Urothelium cell line (cell line): ENCODE results near the gene STEAP1B.
"Not testable (repeated sequence)": the region's sequence is repeated elsewhere in the genome, so short reads cannot be mapped to it uniquely, and the experiment has no call there.

Source experiments
- DNase-seq: peaks from one replicate; pipeline ENCODE4 v3.0.0; 2011; ENCODE audit warnings: low spot score, mixed read lengths
- FAIRE-seq: peaks from 2 replicates; lab custom pipeline; 2011; peaks lifted over from hg19 to GRCh38; lab: Jason Lieb, UNC

STEAP1B gene

DNA sequence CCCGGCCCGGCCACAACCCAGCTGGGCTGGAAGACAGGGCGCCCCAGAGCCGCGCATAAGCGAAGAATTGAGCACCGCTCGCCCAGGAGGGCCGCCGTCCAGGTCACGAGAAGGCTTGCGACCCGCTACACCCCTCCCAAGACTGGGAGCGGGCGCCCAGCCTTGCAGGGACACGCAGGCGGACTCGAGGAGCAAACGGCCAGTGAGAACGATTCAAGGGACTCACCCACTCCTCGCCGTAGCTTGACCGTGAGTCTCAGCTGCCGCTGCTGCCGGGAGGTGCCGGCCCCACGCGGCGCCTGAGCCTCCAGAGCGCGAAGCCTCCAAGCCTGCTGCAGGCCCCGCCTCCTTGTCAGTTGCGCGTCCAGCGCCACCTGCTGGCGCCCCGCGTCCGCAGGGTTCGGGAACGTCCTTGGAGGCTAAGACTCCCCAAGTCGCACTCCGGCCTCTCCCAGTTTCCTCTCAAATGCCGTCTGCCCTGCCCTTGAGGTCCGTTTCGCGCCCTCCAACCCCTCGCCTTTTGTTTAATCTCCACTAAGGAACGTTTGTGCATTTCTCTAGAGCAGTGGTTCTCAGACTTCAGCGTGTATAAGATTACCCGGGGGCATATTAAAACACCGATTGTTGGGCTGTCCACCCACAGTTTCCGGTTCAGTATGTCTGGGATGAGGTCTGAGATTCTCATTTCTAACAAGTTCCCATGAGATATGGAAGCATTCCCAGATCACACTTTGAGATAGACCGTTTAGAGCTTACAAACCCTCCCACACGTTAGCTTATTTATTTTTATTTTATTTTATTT, at the start of gene STEAP1B:
Gene STEAP1B (minus strand): TSS at position 301 of the 802 bp plus-strand sequence. CDS start 5,333 bp downstream, outside the sequence.
- DNase-seq, FAIRE-seq: not testable (repeated sequence)

DNA sequence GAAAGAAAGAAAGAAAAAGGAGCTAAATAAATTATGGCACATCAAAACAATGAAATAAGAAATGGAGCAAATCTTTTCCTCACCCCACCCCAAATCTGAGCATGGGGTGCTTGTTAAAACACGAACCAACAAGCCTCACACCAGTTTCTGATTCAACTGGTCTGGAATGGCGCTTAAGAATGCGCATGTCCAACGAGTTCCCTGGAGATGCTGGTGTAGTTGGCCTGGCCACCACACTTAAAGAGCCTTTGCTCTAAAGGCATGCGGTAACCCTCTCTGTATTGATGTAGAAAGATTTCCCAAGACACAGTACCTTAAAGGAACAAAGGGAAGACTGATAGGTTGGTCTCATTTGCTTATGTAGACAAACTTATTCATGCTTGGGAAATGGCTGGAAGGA, 49.1 kb upstream of the STEAP1B start:
- FAIRE-seq, result no peak
- DNase-seq, result no peak

DNA sequence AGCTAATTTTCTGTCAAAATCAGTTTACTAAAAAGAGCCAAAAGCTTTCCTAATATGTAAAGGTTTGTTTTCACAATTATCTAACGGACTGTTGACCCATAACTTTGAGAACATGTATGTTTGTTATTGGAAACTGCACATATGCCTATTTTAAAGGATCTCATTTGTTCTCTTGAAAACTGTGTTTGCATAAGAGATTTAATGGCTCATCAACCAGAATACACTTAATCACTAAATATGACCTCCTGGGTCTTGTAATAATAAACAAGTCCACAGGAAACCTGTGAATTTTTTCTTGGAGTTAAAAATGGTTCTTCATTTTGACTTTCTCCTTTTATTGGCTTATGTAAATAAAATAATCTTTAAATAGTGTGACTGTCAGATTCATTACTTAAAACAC, 48.3 kb upstream of the STEAP1B start:
- DNase-seq (no peak), FAIRE-seq (no peak)

DNA sequence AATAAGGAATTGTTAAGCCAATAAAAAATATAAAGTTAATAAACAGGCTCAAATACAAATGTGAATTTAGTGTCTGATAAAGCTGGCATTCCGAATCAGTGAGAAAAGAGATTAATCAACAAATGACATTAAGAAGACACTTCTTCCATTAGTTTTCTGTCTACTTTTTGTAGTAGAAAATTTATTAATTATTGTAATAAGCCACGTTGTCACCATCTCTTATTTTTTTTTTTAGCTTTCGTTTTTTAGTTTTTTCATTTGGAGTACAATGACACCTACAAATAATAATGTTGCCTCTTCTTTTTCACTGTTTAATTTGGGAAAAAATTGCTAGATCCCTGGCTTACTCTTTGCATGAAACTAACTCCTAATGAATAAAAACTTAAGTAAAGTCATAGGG, 46.8 kb upstream of the STEAP1B start:
- no peak for FAIRE-seq
- no peak for DNase-seq

DNA sequence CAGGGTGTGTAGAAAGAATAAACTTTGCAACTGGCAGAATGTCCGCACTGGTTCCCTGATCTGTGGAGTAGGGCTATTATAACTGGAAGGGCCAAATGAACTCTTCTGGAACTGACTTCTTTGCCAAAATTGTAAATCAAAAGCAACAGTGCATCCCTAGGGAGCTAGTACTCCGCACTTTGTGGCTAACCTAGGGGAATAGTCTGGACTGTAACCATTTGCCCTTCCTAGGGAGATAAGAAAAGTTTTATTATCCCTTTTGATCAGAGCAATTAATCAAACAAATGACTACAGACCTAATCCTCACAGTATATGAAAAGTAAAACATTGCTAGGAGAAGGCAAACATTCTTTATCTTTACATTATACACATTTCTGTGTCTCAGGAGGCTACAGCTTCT, 45.5 kb upstream of the STEAP1B start:
- FAIRE-seq, result no peak

DNA sequence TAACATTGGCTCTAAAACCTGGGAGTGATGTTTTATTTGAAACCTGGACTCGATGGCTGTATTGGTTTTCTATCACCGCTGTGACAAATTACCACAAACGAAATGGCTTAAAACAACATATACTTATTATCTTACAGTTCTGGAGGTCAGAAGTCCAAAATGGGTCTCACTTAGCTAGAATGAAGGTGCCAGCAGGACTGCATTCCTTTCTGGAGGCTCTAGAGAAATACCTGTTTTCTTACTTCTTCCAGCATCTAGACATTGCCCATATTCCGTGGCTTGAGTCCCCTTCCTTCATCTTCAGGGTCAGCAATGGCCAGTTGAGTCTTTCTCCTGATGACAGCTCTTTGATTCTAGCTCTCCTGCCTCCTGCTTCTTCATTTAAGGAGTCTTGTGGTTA, 44.3 kb upstream of the STEAP1B start:
- FAIRE-seq (no peak), DNase-seq (no peak)

More for the DNA sequence above, 45.5 kb upstream of the STEAP1B start:
- DNase-seq, result no peak

DNA sequence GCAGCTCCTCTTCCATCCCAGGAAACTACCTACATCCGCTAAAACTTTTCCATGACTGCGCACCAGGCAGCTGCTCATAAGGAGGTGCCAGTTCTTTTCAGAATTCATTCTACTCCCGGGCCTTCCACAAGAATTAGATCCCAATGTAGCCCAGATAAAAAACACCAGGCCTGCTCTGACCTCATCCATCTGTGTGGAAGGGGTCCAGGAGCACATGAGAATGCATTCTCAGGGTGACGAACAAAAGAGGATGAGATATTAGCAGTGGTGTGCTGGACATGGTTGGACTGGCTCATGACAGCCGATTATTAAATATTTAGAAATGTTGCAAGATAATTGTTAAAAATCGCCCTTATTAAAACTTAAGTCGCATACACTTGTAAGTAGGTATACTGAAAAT, 43.2 kb upstream of the STEAP1B start:
- DNase-seq (no peak), FAIRE-seq (no peak)

DNA sequence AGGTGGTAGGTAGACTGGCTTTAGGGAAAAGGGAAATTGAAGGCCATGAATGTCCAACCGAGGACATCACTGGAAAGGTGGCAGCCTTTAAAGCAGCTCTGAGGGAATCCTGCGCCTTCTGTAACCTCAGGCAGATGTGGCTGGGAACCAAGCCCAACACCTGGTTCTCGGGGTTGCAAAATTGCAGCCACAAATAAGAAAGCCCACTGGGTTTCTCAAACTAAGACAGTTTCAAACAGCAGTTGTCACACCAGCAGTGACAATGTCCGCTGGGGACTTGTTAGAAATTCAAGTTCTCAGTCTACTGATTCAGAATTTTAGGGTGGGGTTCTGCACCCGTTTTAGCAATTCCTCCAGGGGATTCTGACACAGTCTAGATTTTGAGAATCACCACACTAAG, 42.7 kb upstream of the STEAP1B start:
- FAIRE-seq (no peak), DNase-seq (no peak)

DNA sequence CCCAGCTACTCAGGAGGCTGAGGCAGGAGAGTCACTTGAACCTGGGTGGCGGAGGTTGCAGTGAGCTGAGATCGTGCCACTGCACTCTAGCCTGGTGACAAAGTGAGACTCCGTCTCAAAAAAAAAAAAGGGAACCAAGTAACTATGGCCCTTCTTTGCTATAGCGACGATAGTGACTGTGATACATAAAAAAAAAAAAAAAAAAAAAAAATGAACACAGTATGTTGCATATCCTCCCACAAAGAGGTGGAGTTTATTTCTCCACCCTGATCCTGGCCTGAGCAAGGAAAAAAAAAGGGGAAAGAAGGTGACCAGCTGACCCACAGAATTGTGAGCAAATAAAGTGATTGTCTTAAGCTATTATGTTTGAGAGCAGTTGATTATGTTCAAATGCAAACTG, 42.3 kb upstream of the STEAP1B start:
- DNase-seq (no peak), FAIRE-seq (no peak)

DNA sequence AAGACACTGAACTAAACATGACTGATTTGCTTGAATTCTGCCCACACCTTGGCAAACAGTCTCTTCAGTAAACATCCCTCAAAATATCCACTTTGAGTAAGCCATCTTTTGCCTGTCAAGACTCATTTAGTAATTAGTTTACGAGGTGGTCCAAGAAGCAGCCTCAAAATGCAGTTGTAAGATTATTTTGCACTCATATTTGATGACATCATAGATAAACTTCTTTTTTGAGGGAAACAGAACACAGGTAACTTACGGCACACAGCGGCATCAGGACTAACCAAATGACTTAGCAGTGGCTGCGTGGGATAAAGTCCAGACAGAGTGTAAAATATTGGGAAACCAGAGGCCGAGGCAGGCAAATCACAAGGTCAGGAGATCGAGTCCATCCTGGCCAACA, 41.8 kb upstream of the STEAP1B start:
- no peak for FAIRE-seq
- DNase-seq, result no peak

DNA sequence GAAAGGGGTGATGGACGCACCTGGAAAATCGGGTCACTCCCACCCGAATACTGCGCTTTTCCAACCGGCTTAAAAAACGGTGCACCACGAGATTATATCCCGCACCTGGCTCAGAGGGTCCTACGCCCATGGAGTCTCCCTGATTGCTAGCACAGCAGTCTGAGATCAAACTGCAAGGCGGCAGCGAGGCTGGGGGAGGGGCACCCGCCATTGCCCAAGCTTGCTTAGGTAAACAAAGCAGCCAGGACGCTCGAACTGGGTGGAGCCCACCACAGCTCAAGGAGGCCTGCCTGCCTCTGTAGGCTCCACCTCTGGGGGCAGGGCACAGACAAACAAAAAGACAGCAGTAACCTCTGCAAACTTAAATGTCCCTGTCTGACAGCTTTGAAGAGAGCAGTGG, 28.5 kb upstream of the STEAP1B start:
- not testable (repeated sequence) for FAIRE-seq

DNA sequence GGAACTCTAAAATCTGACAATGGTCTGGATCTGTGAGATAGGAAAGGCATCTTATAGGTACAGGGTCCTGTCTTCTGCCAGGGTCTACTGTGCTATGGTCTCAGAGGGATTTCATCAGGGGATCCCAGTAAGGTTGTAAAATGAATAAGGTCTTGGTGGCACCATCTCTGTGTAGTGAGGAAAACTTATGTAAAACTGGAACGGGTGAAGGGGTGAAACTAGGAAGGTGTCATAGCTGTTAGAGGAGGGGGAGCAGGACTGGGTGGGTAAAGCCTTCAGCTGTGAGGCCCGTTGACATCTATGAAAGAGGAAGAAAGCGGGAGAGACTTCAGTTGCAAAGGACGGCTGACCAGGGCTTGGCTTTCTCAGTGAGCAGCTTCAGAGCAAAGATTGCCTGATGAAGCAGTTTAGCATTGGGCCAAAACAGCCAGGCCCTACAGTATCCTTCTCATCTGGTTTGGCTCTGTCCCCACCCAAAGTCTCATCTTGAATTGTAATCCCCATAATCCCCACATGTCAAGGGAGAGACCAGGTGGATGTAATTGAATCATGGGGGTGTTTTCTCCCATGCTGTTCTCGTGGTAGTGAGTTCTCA, 24.5 kb upstream of the STEAP1B start:
- not testable (repeated sequence) for FAIRE-seq, DNase-seq

More for the DNA sequence above, 28.5 kb upstream of the STEAP1B start:
- not testable (repeated sequence) for DNase-seq

DNA sequence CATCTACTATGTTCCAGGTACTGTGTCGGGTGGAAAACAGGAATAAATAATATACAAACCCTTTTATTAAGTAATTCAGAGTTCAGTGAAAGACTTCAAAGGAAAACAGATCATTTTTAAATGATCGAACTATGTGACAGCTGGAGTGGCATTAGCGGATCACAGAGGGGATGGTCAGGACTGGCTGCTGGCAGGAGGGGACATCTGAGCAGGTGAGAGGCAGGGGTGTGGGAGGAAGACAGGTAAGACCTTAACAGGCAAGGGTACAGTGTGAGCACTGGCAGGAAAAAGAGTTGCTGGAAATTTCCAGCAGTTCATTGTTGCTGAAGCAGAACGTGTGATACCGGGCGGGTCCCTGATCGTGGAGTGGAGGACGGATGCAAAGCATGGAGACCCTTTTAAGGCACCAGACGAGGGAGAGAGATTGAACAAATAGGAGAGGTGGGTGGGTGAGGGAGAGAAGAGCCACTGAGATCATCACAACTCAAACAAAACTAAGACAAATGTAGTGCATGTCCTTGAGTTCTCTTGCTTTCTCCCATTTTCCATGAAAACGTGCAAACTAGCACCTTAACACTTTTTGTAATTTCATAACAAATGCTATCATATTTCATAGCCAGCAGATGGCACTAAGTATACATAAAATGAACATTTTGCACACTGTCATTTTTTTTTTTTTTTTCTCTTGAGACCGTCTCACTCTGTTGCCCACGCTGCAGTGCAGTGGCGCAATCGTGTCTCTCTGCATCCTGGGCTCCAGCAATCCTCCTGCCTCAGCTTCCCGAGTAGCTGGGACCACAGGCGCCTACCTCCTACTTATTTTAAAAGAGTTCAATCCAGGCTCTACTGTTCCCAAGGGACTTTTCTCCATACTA, 23.7 kb upstream of the STEAP1B start:
- not testable (repeated sequence) for FAIRE-seq, DNase-seq

DNA sequence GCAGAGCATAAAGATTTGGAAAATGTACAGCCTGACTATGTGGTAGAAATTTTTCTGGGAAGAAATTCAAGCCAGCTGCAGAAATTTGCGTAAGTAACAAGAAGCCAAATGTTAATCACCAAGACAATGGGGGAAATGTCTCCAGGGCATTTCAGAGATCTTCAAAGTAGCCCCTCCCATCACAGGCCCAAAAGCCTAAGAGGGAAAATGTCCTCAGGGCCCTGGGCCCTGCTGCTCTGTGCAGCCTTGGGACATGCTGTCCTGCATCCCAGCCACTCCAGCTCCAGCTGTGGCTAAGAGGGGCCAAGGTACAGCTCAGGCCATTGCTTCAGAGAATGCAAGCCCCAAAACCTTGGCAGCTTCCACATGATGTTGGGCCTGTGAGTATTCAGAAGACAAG, 19.6 kb upstream of the STEAP1B start:
- not testable (repeated sequence) for FAIRE-seq, DNase-seq

DNA sequence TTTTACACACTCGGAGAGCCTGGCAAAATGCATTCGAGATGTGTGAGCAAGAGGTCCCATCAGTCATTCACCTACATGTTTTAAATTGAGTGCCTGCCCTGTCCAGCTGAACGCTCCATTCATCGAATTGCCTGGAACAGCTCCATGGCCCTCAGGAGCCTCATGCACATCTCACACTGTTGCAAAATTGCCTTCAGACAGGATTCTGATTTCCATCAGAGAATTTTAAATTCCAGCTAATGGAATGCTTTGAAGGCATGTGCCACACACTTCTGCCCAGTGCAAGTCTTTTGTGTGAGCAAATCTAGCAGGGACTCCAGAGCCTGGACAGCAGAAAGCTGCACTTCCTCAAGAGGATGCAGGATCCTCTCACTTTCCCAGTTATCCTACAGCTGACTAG, 17.0 kb upstream of the STEAP1B start:
- DNase-seq, FAIRE-seq: not testable (repeated sequence)

DNA sequence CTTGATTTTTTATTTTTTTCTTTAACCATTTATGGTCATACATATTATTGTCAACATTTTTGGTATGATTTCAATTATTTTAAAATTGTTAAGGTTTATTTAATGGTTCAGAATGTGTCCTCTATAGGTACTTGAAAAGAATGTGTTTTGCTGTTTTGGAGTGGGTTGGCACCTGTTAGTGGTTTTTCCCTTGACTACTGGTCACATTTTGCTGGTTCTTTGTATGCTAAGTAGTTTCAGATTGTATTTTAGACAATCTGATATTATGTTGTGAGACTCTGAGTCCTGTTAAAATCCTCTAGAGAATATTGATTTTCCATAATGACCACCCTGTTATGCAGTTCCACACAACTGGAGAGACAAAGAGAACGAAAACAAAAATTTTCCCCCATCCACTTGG, 15.0 kb upstream of the STEAP1B start:
- DNase-seq, FAIRE-seq: not testable (repeated sequence)

DNA sequence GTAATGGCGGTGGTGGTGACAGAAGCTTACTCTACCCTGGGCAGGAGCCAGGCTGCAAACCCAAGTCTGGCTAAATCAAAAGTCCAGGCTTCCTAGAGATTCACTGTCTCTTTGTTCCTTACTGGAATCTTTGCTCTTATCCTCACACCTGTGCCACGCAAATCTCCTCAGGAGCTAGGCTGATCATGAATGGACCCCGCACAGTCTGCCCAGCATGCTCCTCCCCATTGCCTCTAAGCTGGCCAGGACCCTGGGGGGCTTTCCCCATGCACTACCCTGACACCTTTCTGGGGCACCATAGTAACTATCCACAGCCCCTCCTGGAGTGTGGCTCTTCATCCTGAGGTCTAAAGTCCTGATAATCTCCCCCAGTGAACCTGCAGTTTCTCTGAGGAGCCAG, 7.3 kb upstream of the STEAP1B start:
- not testable (repeated sequence) for FAIRE-seq, DNase-seq

DNA sequence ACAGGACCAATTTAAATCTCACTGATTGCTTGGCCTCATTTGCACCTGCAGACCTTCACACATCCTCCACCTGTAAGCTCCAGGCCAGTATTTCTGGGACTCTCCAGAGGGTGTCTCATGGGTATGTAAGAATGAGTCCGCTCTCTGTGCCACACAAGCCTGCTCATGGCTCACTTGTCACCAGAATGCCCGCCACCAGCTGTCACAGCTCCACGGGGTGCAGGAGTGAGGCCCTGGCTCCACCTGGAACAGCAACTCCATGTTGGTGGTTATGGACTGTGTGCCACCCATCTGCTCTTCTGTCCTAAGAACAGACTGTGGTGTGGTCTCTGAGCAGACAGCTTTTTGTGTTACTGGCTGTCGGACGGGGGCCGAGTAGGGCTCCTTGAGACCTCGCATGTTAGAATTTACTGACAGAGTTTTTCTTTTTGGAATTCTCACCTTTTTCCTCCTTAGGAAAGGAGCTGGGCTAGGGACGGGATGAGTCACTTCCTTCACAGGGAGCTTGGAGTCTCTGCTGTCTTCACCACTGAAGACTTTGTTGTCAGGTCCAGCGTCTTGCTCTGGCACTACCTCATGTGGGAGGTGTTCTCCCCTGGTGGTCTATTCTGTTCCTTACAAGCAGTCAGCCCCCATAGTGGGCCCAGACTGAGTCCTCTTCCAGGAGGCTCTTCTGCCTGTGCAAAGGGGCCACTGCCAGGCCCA, 6.5 kb upstream of the STEAP1B start:
- not testable (repeated sequence) for DNase-seq, FAIRE-seq

DNA sequence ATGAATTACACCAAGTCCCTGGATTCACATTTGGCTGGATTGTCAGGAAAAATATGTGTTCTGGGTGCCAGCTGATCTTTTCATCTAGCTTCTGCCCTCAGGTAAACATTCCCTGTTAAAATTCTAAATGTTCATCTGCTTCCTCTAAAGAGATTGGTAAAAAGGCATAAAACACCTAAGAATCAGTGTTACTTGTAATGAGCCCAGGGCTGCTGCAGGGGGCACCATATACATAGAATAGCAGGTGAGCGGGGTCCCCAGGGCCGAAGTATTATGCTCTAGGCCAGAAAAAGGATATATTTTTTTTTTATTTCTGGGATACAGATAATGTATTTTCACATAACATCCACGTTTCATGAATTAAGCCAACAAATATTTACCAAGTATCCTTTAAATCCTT, 4.5 kb upstream of the STEAP1B start:
- not testable (repeated sequence) for FAIRE-seq, DNase-seq

DNA sequence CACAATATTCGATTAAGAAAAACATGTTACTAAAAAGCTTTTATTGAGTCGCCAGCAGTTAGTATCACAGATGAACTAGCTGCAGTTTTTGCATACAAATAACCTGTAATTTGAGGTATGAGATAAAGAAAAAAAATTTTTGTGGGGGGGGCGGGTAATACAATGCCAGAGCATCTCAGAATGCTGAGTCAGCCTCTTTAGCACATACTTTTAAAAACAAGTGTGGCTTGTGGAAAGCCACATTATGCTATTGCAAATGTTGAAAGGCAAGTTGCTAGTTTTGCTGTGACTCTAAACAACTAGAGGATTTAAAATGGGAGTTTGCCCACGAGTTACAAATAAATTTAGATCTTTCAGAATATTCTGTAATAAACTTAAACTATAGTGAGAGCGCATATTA, 2.1 kb upstream of the STEAP1B start:
- not testable (repeated sequence) for FAIRE-seq, DNase-seq
